ENCODE results near the gene LSM3. TPM values are rescaled to one million over a fixed set of nuclear protein-coding genes. Genes with fewer than 3 reads are reported as not detected.
A peak's percentile ranks its signal among the peaks of the same experiment; 100 is the strongest.

LSM3 gene
- total RNA-seq, 1 experiment from 2014 or later = 17.4 TPM

- Histone ChIP-seq H2AFZ (ENCODE audit: low read depth, low read length, poor library complexity, severe bottlenecking) (no peak overlapping the region), H3K27ac (ENCODE audit: low read depth, low read length) (no peak overlapping the region), H3K79me2 (ENCODE audit: insufficient read depth, low read length) (no peaks in the 10 kb centered on the region), H3K4me3 (replicated peaks in 1 of 2; ENCODE audit: low read depth in 1 of 2, low read length in 2 of 2) (no peak overlapping the region), H3K9ac (ENCODE audit: low read length) (no peak overlapping the region), H3K9me3 (ENCODE audit: control insufficient read depth in 1 of 2, insufficient read depth in 1 of 2, low read depth in 1 of 2, low read length in 2 of 2) (no peaks in the 10 kb centered on the region), H3K27me3 (ENCODE audit: insufficient read depth, low read length) (no peaks in the 10 kb centered on the region), H3K4me1 (ENCODE audit: control insufficient read depth in 1 of 2, insufficient read depth in 2 of 2, low read length in 2 of 2) (peaks cover 25 to 30% of the 10 kb centered on the region in 2 experiments), H3K9me2 (ENCODE audit: insufficient read depth) (no peaks in the 10 kb centered on the region), H3K4me2 (ENCODE audit: low read length) (no peak overlapping the region), H3K36me3 (ENCODE audit: control insufficient read depth in 1 of 2, insufficient read depth in 2 of 2, low read length in 2 of 2) (peaks cover 0 to 4% of the 10 kb centered on the region in 2 experiments; a peak in 1 of 4 replicates), H4K20me1 (ENCODE audit: insufficient read depth) (peaks cover 6% of the 10 kb centered on the region; the same call in 1 of the 2 replicates)
- DNase-seq (ENCODE audit: low read depth, low spot score) = no peak
- CTCF ChIA-PET = no interaction called here
- BruUV-seq (replicated peaks) = no TSS peak
- RAD21 ChIA-PET (ENCODE audit: low non-redundant PET in 1 of 2, low total read pairs in 2 of 2, uncharacterized antibody in 2 of 2, unreplicated experiment in 2 of 2) = no interaction called here
- intact Hi-C loops (cut with micrococcal nuclease) = no loop called here
- POLR2A ChIA-PET = no interaction called here
- no peak for ATAC-seq
- no peak for TF ChIP-seq POLR2A (IDR thresholded peaks at IDR 0.05; ENCODE audit: borderline replicate concordance, extremely low read depth, insufficient read depth, insufficient read length)
- 0 out of 2 replicates have a peak, but pooled peaks have one; percentile 13 for TF ChIP-seq POLR2AphosphoS5 (IDR thresholded peaks at IDR 0.05; ENCODE audit: low read depth, low read length)
Measured at GRCh38 chr3:14146381-14147065, 32.1 kb upstream of the LSM3 start.

- no peaks in the 10 kb centered on the region for H3K9me3 ChIP-seq (ENCODE audit: control insufficient read depth in 1 of 2, insufficient read depth in 1 of 2, low read depth in 1 of 2, low read length in 2 of 2)
- no peaks in the 10 kb centered on the region for H3K27me3 ChIP-seq (ENCODE audit: insufficient read depth, low read length)
- POLR2A ChIA-PET = no interaction called here
- intact Hi-C loops (cut with micrococcal nuclease) = no loop called here
- peaks cover under 1 to 9% of the 10 kb centered on the region in 2 experiments; a peak in 2 of 4 replicates for H3K36me3 ChIP-seq (ENCODE audit: control insufficient read depth in 1 of 2, insufficient read depth in 2 of 2, low read length in 2 of 2)
- no peaks in the 10 kb centered on the region for H3K79me2 ChIP-seq (ENCODE audit: insufficient read depth, low read length)
- peaks cover 25 to 30% of the 10 kb centered on the region in 2 experiments for H3K4me1 ChIP-seq (ENCODE audit: control insufficient read depth in 1 of 2, insufficient read depth in 2 of 2, low read length in 2 of 2)
- H4K20me1 ChIP-seq (ENCODE audit: insufficient read depth) = peaks cover 6% of the 10 kb centered on the region; the same call in 1 of the 2 replicates
- H3K9me2 ChIP-seq (ENCODE audit: insufficient read depth) = no peaks in the 10 kb centered on the region
- RAD21 ChIA-PET (ENCODE audit: low non-redundant PET in 1 of 2, low total read pairs in 2 of 2, uncharacterized antibody in 2 of 2, unreplicated experiment in 2 of 2) = no interaction called here
- H3K4me2 ChIP-seq (ENCODE audit: low read length) = no peak overlapping the region
- CTCF ChIA-PET = no interaction called here
- no peak for DNase-seq (ENCODE audit: low read depth, low spot score)
- H3K4me3 ChIP-seq (replicated peaks in 1 of 2; ENCODE audit: low read depth in 1 of 2, low read length in 2 of 2) = no peak overlapping the region
- H3K9ac ChIP-seq (ENCODE audit: low read length) = no peak overlapping the region
- no peak for TF ChIP-seq FOSL1 (IDR thresholded peaks at IDR 0.05; ENCODE audit: low read depth)
- TF ChIP-seq ZFX (IDR thresholded peaks at IDR 0.05) = no peak
- no peak for TF ChIP-seq MAX (IDR thresholded peaks at IDR 0.05)
- no peak for TF ChIP-seq YY1 (IDR thresholded peaks at IDR 0.05; ENCODE audit: extremely low read depth, insufficient replicate concordance, low read depth, low read length)
- TF ChIP-seq POLR2AphosphoS5 (IDR thresholded peaks at IDR 0.05; ENCODE audit: low read depth, low read length) = 0 out of 2 replicates have a peak, but pooled peaks have one; percentile 1
- ATAC-seq = no peak
- no TSS peak for BruUV-seq (replicated peaks)
- H2AFZ ChIP-seq (ENCODE audit: low read depth, low read length, poor library complexity, severe bottlenecking) = no peak overlapping the region
- no peak overlapping the region for H3K27ac ChIP-seq (ENCODE audit: low read depth, low read length)
Measured at GRCh38 chr3:14147066-14147435, 31.6 kb upstream of the LSM3 start.

Data from HCT116 (cell line).